Cardiac fibroblast (primary cell): ENCODE data around the gene SLC16A2.

Experiments
- DNase-seq, 2 donors: peaks; one replicate each; pipeline versions ENCODE4 v3.0.0 to v3.0.0-alpha.2; 2010; ENCODE audit warnings: low read depth in 2 of 2
- H3K4me3 ChIP-seq, 2 donors: replicated peaks in 1 of 2; 1 replicate in 1 of 2; 2 replicates in 1 of 2; pipeline ENCODE4 v1.5.1; 2011; ENCODE audit warnings: low read depth in 2 of 2, low read length in 2 of 2, mild to moderate bottlenecking in 2 of 2, moderate library complexity in 1 of 2
- CTCF ChIP-seq: IDR thresholded peaks from one replicate; pipeline ENCODE4 v1.5.1; 2011; ENCODE audit warnings: low read depth, mild to moderate bottlenecking, low read length, inconsistent platforms

SLC16A2 gene

GRCh38 chrX:74437530-74437929 is 16.2 kb downstream of the SLC16A2 start:
- no peak for DNase-seq
- no peak for TF ChIP-seq CTCF
- H3K4me3 ChIP-seq: no peak overlapping the region

GRCh38 chrX:74438764-74439163 is 17.5 kb downstream of the SLC16A2 start:
- no peak overlapping the region for H3K4me3 ChIP-seq
- DNase-seq: no peak
- no peak for TF ChIP-seq CTCF

GRCh38 chrX:74445099-74445498 is 23.8 kb downstream of the SLC16A2 start:
- DNase-seq: no peak
- no peak for TF ChIP-seq CTCF
- H3K4me3 ChIP-seq: no peak overlapping the region

- no peak for TF ChIP-seq CTCF
- DNase-seq: no peak
- no peak overlapping the region for H3K4me3 ChIP-seq
Measured at GRCh38 chrX:74446876-74447275, 25.6 kb downstream of the SLC16A2 start.

GRCh38 chrX:74448669-74449068 is 27.4 kb downstream of the SLC16A2 start:
- TF ChIP-seq CTCF: no peak
- no peak overlapping the region for H3K4me3 ChIP-seq
- DNase-seq: no peak

- H3K4me3 ChIP-seq: no peak overlapping the region
- no peak for TF ChIP-seq CTCF
- DNase-seq: no peak
Measured at GRCh38 chrX:74449322-74449936, 28.1 kb downstream of the SLC16A2 start.

- peak in 1 of 2 donors; percentile 71 for DNase-seq
- no peak for TF ChIP-seq CTCF
- no peak overlapping the region for H3K4me3 ChIP-seq
Measured at GRCh38 chrX:74449937-74450330, 28.6 kb downstream of the SLC16A2 start.
